Spleen (tissue), 7 donors: ENCODE data around the gene PHC2.
A peak's percentile ranks its signal among the peaks of the same experiment; 100 is the strongest.

ENCODE experiments used
- POLR2A ChIP-seq, 3 donors: fragments of 450-650 bp; IDR thresholded peaks; one replicate each; pipeline ENCODE4 v1.5.1; 2017; ENCODE audit warnings: antibody characterized with exemption in 3 of 3, mild to moderate bottlenecking in 1 of 3
- POLR2AphosphoS5 ChIP-seq, 3 donors: sonication (generic); formaldehyde crosslinking; IDR thresholded peaks; one replicate each; pipeline ENCODE4 v1.5.1; 2017; ENCODE audit warnings: antibody characterized with exemption in 3 of 3
- TF ChIP-seq, protein P1 (sequence below), 11 experiments: fragments of 200-600 bp in 7 of 11; fragments of 450-650 bp in 4 of 11; sonication (generic) in 4 of 11; IDR thresholded peaks in 8 of 11; conservative IDR thresholded peaks in 3 of 11; 1 replicate in 7 of 11; 2 replicates in 4 of 11; pipeline versions ENCODE4 v1.4.0 to v1.8.0; 2016 to 2021; ENCODE audit warnings: antibody characterized with exemption in 11 of 11, inconsistent platforms in 4 of 11, mild to moderate bottlenecking in 1 of 11
- donor health status: DM: no; HTN: no; CAD: no; lungs with moderate emphysema.
- donor health status: DM: no; HTN: no; CAD: no.
- donor health status: DM: no; HTN: no; CAD: no.

DNA sequence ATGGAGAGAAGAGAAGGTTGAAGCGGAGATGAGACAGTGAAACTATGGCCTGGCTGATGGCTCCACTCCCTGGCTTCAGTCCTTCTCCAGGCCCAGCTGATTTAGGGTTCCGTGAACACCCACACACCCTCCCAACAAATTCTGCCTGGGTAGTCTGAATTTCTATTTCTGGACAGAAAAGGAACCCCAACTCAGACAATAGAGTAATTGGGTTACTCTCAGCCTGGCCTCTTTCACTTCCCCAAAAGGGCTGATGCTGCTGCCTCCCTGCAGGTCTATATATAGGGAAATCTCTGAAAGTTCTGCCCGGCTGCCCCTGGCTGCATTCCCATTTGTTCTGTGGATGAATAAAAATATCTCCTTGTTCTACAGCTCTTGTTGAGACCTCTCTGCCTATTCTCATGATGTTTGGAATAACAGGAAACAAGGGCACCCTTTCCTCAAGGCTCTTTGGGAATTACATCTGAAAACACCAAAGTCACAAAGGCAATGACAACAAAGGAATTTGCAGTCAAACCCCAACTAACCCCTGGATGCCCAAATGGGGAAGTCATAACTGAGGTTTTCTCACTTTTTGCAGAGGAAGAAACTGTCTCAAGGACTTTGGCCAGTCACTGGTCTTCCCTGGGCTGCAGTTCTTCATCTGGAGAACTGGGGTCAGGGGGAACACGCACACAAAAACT is 30.2 kb upstream of the PHC2 start:
- TF ChIP-seq, protein P1, sequence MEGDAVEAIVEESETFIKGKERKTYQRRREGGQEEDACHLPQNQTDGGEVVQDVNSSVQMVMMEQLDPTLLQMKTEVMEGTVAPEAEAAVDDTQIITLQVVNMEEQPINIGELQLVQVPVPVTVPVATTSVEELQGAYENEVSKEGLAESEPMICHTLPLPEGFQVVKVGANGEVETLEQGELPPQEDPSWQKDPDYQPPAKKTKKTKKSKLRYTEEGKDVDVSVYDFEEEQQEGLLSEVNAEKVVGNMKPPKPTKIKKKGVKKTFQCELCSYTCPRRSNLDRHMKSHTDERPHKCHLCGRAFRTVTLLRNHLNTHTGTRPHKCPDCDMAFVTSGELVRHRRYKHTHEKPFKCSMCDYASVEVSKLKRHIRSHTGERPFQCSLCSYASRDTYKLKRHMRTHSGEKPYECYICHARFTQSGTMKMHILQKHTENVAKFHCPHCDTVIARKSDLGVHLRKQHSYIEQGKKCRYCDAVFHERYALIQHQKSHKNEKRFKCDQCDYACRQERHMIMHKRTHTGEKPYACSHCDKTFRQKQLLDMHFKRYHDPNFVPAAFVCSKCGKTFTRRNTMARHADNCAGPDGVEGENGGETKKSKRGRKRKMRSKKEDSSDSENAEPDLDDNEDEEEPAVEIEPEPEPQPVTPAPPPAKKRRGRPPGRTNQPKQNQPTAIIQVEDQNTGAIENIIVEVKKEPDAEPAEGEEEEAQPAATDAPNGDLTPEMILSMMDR (IDR thresholded peaks at IDR 0.05 in 8 of 11, conservative IDR thresholded peaks at IDR 0.05 in 3 of 11): no peak
- no peak for TF ChIP-seq POLR2A (IDR thresholded peaks at IDR 0.05)
- peak in 1 of 3 donors; percentile 28 for TF ChIP-seq POLR2AphosphoS5 (IDR thresholded peaks at IDR 0.05)
